Measurements from ENCODE around the gene PLAAT4. TPM values are rescaled to one million over a fixed set of nuclear protein-coding genes. Genes with fewer than 3 reads are reported as not detected.

Gene PLAAT4
- total RNA-seq, 1 experiment from 2014 or later: 2.9 TPM

DNA sequence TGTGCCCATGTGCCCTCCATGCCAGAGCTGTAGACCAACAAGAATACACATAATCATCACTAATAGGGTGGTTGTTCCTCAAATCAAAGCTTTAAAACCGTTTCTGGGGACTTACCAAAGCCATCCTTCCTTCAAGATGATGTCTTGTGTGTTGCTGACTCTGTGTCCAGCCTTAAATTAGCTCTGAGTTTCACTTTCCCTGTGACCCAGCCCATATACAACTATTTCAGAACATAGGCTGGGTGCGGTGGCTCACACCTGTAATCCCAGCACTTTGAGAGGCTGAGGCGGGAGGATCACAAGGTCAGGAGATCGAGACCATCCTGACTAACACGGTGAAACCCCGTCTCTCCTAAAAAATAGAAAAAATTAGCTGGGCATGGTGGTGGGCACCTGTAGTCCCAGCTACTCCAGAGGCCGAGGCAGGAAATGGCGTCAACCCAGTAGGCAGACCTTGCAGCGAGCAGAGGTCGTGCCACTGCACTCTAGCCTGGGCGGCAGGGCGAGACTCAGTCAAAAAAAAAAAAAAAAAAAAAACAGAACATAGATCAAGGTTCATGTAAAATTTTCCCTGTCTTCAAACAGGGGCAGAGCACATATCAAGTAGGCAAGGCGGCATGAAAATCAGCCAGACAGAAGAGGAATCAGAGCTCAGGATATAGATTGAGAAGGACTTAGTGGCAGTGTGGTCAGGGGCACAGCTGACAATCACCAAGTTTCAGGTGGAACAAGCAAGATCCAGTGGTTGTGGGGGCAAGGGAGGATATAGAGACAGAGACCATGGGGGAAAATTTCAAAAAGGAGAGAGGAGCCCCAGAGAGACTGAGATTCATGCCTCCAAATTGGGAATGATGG is 26.8 kb downstream of the PLAAT4 start, which contains the start of gene PLAAT2 (continued):
- TF ChIP-seq, protein P1, sequence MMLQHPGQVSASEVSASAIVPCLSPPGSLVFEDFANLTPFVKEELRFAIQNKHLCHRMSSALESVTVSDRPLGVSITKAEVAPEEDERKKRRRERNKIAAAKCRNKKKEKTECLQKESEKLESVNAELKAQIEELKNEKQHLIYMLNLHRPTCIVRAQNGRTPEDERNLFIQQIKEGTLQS (CRISPR knock-in tag; conservative IDR thresholded peaks at IDR 0.05): no peak
- TF ChIP-seq, protein P2, sequence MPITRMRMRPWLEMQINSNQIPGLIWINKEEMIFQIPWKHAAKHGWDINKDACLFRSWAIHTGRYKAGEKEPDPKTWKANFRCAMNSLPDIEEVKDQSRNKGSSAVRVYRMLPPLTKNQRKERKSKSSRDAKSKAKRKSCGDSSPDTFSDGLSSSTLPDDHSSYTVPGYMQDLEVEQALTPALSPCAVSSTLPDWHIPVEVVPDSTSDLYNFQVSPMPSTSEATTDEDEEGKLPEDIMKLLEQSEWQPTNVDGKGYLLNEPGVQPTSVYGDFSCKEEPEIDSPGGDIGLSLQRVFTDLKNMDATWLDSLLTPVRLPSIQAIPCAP (CRISPR knock-in tag; IDR thresholded peaks at IDR 0.05): no peak
- TF ChIP-seq ZNF263 (CRISPR knock-in tag; IDR thresholded peaks at IDR 0.05; ENCODE audit: low read depth): no peak
- no peak for TF ChIP-seq ZNF232 (CRISPR knock-in tag; IDR thresholded peaks at IDR 0.05)
- TF ChIP-seq ZNF671 (CRISPR knock-in tag; IDR thresholded peaks at IDR 0.05): no peak

DNA sequence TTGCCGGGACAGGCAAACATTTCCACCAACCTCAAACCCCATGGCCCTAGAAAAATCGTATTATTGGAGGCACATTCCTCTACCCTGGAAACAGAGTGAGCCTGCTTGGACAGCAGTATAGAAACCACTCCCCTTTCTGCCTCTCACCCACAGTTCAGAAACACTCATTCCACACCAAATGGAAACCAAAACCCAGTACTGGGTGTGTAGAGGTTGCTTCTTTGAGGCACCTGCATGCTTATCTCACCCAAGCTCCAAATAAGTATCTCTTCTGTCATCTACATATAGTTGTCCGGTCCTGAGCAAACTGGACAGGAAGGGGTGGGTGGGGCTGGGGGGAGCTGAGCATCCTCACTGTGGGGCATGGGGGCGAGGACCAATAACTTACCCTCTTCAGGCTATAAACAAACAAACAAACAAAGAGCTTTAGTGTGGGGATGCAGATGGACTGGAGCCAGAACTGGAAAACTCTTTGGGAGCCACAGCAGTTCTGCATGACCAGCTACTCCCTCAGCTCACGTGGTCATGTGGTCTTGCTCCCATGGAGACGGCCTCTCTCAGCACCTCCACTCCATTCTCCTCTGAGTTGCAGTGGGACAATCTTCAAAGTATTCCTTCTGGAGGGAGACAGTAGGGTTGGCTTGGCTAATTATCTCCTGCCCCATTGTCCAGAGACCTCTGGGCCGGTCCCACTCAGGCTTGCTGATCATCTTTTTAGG is 27.6 kb downstream of the PLAAT4 start:
- no peak overlapping the region for H3K4me3 Mint-ChIP-seq
- H3K4me1 Mint-ChIP-seq: peaks cover 27% of the 10 kb centered on the region
- no peak for DNase-seq (ENCODE audit: low spot score)
- no peak for ATAC-seq
- H3K9me3 Mint-ChIP-seq: peaks cover 4% of the 10 kb centered on the region; the same call in 1 of the 2 replicates
- POLR2A ChIA-PET: no interaction called here
- H3K36me3 Mint-ChIP-seq: no peaks in the 10 kb centered on the region
- CTCF ChIA-PET: interaction anchor here (0.7 kb wide), 1 partner anchor 351 kb away, joined by 3 read pairs; no protein-coding TSS in a partner anchor
- H3K27me3 Mint-ChIP-seq (ENCODE audit: low read depth): no peaks in the 10 kb centered on the region; the same call in 1 of the 2 replicates
- H3K27ac Mint-ChIP-seq: no peak overlapping the region
- TF ChIP-seq FOXJ3 (CRISPR knock-in tag; IDR thresholded peaks at IDR 0.05; ENCODE audit: borderline replicate concordance): no peak
- TF ChIP-seq, protein P3, sequence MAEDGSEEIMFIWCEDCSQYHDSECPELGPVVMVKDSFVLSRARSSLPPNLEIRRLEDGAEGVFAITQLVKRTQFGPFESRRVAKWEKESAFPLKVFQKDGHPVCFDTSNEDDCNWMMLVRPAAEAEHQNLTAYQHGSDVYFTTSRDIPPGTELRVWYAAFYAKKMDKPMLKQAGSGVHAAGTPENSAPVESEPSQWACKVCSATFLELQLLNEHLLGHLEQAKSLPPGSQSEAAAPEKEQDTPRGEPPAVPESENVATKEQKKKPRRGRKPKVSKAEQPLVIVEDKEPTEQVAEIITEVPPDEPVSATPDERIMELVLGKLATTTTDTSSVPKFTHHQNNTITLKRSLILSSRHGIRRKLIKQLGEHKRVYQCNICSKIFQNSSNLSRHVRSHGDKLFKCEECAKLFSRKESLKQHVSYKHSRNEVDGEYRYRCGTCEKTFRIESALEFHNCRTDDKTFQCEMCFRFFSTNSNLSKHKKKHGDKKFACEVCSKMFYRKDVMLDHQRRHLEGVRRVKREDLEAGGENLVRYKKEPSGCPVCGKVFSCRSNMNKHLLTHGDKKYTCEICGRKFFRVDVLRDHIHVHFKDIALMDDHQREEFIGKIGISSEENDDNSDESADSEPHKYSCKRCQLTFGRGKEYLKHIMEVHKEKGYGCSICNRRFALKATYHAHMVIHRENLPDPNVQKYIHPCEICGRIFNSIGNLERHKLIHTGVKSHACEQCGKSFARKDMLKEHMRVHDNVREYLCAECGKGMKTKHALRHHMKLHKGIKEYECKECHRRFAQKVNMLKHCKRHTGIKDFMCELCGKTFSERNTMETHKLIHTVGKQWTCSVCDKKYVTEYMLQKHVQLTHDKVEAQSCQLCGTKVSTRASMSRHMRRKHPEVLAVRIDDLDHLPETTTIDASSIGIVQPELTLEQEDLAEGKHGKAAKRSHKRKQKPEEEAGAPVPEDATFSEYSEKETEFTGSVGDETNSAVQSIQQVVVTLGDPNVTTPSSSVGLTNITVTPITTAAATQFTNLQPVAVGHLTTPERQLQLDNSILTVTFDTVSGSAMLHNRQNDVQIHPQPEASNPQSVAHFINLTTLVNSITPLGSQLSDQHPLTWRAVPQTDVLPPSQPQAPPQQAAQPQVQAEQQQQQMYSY (CRISPR knock-in tag; IDR thresholded peaks at IDR 0.05): no peak
- TF ChIP-seq, protein P4, sequence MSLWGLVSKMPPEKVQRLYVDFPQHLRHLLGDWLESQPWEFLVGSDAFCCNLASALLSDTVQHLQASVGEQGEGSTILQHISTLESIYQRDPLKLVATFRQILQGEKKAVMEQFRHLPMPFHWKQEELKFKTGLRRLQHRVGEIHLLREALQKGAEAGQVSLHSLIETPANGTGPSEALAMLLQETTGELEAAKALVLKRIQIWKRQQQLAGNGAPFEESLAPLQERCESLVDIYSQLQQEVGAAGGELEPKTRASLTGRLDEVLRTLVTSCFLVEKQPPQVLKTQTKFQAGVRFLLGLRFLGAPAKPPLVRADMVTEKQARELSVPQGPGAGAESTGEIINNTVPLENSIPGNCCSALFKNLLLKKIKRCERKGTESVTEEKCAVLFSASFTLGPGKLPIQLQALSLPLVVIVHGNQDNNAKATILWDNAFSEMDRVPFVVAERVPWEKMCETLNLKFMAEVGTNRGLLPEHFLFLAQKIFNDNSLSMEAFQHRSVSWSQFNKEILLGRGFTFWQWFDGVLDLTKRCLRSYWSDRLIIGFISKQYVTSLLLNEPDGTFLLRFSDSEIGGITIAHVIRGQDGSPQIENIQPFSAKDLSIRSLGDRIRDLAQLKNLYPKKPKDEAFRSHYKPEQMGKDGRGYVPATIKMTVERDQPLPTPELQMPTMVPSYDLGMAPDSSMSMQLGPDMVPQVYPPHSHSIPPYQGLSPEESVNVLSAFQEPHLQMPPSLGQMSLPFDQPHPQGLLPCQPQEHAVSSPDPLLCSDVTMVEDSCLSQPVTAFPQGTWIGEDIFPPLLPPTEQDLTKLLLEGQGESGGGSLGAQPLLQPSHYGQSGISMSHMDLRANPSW (CRISPR knock-in tag; conservative IDR thresholded peaks at IDR 0.05; ENCODE audit: low read depth): no peak
- TF ChIP-seq, protein P5, sequence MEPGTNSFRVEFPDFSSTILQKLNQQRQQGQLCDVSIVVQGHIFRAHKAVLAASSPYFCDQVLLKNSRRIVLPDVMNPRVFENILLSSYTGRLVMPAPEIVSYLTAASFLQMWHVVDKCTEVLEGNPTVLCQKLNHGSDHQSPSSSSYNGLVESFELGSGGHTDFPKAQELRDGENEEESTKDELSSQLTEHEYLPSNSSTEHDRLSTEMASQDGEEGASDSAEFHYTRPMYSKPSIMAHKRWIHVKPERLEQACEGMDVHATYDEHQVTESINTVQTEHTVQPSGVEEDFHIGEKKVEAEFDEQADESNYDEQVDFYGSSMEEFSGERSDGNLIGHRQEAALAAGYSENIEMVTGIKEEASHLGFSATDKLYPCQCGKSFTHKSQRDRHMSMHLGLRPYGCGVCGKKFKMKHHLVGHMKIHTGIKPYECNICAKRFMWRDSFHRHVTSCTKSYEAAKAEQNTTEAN (CRISPR knock-in tag; IDR thresholded peaks at IDR 0.05): no peak
- TF ChIP-seq GRHL2 (CRISPR knock-in tag; IDR thresholded peaks at IDR 0.05; ENCODE audit: insufficient replicate concordance, severe bottlenecking): no peak
- TF ChIP-seq, protein P6, sequence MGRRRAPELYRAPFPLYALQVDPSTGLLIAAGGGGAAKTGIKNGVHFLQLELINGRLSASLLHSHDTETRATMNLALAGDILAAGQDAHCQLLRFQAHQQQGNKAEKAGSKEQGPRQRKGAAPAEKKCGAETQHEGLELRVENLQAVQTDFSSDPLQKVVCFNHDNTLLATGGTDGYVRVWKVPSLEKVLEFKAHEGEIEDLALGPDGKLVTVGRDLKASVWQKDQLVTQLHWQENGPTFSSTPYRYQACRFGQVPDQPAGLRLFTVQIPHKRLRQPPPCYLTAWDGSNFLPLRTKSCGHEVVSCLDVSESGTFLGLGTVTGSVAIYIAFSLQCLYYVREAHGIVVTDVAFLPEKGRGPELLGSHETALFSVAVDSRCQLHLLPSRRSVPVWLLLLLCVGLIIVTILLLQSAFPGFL (CRISPR knock-in tag; IDR thresholded peaks at IDR 0.05; ENCODE audit: borderline replicate concordance): no peak
- no peak for TF ChIP-seq IRF2 (CRISPR knock-in tag; IDR thresholded peaks at IDR 0.05; ENCODE audit: borderline replicate concordance, low read depth)
- TF ChIP-seq TEAD4 (CRISPR knock-in tag; IDR thresholded peaks at IDR 0.05): no peak
- TF ChIP-seq, protein P7, sequence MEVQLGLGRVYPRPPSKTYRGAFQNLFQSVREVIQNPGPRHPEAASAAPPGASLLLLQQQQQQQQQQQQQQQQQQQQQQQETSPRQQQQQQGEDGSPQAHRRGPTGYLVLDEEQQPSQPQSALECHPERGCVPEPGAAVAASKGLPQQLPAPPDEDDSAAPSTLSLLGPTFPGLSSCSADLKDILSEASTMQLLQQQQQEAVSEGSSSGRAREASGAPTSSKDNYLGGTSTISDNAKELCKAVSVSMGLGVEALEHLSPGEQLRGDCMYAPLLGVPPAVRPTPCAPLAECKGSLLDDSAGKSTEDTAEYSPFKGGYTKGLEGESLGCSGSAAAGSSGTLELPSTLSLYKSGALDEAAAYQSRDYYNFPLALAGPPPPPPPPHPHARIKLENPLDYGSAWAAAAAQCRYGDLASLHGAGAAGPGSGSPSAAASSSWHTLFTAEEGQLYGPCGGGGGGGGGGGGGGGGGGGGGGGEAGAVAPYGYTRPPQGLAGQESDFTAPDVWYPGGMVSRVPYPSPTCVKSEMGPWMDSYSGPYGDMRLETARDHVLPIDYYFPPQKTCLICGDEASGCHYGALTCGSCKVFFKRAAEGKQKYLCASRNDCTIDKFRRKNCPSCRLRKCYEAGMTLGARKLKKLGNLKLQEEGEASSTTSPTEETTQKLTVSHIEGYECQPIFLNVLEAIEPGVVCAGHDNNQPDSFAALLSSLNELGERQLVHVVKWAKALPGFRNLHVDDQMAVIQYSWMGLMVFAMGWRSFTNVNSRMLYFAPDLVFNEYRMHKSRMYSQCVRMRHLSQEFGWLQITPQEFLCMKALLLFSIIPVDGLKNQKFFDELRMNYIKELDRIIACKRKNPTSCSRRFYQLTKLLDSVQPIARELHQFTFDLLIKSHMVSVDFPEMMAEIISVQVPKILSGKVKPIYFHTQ (CRISPR knock-in tag; IDR thresholded peaks at IDR 0.05): no peak
- no peak for TF ChIP-seq RORB (CRISPR knock-in tag; IDR thresholded peaks at IDR 0.05)
- no peak for TF ChIP-seq OVOL2 (CRISPR knock-in tag; IDR thresholded peaks at IDR 0.05; ENCODE audit: borderline replicate concordance)
- TF ChIP-seq, protein P8, sequence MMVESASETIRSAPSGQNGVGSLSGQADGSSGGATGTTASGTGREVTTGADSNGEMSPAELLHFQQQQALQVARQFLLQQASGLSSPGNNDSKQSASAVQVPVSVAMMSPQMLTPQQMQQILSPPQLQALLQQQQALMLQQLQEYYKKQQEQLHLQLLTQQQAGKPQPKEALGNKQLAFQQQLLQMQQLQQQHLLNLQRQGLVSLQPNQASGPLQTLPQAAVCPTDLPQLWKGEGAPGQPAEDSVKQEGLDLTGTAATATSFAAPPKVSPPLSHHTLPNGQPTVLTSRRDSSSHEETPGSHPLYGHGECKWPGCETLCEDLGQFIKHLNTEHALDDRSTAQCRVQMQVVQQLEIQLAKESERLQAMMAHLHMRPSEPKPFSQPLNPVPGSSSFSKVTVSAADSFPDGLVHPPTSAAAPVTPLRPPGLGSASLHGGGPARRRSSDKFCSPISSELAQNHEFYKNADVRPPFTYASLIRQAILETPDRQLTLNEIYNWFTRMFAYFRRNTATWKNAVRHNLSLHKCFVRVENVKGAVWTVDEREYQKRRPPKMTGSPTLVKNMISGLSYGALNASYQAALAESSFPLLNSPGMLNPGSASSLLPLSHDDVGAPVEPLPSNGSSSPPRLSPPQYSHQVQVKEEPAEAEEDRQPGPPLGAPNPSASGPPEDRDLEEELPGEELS (CRISPR knock-in tag; IDR thresholded peaks at IDR 0.05): no peak
